CD1c-positive myeloid dendritic cell (primary cell): Measurements from ENCODE around the gene WDR37.
"Not testable (repeated sequence)": the region's sequence is repeated elsewhere in the genome, so short reads cannot be mapped to it uniquely, and the experiment has no call there.

Experiments
- DNase-seq: peaks from one replicate; pipeline ENCODE4 v3.0.0-alpha.2; 2016; ENCODE audit errors: extremely low spot score

Gene WDR37

DNA sequence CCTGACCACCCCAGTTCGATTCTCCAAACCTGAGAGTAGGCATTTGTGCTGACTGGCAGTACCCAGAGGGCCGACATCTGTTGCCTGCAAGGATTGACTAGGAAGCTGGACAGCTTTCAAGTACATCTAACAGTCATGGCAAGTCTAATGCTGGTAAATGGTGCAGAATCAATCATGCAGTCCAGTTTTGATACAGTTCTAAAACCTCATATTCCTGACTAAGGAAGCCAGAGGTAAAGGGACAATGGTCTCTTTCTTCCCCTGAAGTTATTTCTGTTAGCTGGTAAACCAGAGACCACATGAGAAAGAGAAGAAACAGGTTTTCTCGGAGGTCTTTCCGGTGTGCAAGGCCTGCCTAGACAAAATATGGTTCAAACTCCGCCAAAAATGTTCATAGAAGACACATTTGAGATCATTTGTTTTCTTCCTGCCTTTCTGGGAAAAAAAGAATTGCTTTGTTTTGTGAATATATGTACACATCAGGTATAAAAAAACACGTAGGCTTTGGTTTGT lies 97.1 kb downstream of the WDR37 start:
- no peak for DNase-seq

DNA sequence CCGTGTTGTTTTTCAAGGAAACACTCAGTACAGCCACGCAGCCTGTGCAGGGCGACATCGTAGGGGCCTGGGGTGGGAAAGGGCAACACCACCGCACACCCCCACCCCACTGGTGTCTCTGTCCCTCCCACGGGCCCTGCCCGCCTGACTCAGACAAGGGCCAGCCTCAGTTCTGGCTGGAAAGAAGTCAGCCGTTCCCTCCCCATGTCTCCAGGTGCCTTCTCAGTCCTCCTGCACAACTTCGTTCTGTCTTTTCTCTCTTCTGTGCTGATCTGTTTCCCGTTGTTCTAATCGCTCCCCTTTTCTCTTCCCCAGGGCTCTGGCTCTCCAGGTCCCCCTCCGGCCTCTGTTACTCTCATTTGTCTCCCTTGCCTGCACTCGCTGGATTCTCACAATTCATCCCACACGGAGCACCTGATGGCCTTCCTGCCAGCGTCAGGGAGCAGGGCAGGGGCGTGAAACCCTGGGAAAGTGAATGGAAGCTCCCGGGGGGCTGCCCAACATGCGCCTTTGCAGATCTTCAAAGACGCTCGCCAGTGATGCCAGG lies 97.7 kb downstream of the WDR37 start:
- no peak for DNase-seq

DNA sequence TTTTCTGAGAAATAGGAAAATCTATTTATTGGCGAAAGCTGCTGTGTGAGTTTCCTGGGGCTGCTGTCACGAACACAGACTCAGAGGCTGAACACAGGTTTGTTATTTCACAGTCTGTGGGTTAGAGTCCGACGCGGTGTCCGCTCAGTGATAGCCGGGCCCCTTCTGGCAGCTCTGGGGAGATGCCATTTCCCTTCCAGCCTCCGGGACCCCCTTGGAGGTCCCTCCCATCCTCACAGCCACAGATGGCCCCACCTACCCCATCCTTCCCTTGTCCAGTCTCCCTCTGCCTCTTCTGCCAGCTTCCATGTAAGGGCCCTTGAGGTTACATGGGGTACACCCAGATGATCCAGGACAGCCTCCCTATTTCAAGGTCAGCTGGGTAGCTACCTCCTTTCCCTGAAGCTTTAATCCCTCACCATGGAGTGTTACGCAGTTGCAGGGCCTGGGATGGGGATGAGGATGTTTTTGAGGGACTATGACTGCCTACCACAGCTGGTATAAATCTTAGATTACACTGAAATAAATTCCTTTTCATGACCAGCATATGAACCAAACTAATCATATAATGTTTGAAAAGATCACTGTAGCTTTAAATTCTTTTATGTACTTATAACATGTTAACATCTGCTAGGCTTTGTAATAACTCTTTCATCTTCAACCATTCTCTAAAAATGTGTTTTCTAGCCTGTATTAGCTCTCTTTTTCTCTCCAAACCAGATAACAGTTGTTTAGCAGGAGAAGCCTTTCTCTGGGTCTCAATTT lies 98.5 kb downstream of the WDR37 start:
- DNase-seq = no peak

DNA sequence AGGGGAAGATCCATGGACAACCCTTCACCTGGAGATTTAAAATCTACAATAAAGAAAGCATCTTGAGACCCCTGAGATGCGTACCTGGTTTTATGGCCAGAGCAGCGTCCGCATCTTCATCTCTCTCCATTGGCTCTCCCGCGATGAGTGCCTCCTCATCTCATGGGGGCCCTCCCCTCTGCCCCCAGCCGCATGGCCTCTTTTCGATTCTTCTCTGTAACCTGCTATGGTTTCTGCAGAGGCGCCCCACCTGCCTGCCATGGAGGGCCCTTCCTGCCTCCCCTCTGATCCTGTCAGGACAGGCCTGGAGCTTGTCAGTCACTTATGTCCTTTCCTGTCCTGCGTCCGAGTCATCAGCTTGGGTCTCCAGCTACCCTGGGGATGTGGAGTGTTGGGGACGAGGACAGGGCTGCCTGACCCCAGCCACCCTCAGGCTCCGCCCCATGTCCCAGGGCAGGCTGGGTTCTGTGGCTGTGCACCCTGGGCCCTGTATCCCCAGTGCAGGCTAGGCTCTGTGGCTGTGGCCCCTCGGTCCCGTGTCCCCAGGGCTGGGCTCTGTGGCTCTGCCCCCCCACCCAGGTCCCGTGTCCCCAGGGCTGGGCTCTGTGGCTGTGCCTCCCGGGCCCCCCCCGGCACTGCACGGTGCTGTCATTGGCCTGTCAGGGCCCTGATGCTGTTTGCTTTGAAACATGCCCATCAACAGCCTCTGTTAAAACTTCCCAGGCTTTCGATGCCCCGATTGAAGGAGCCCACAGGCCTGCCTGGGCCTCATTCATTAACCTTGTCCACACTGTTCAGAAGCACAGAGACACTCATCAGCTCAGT lies 99.8 kb downstream of the WDR37 start:
- no peak for DNase-seq

DNA sequence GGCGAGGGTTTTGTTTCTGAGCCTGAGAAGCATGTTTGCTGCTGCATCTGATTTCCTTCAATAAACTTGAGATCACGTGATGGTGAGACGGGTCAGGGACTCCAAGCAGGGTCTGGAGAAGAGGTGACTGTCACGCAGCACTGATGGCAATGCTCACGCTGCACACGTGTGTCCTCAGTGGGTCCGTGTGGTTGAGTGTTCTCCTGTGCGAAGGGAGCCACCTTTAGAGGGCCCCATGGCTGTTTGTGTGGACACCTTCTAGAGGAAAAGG lies 100.4 kb downstream of the WDR37 start:
- DNase-seq = no peak

DNA sequence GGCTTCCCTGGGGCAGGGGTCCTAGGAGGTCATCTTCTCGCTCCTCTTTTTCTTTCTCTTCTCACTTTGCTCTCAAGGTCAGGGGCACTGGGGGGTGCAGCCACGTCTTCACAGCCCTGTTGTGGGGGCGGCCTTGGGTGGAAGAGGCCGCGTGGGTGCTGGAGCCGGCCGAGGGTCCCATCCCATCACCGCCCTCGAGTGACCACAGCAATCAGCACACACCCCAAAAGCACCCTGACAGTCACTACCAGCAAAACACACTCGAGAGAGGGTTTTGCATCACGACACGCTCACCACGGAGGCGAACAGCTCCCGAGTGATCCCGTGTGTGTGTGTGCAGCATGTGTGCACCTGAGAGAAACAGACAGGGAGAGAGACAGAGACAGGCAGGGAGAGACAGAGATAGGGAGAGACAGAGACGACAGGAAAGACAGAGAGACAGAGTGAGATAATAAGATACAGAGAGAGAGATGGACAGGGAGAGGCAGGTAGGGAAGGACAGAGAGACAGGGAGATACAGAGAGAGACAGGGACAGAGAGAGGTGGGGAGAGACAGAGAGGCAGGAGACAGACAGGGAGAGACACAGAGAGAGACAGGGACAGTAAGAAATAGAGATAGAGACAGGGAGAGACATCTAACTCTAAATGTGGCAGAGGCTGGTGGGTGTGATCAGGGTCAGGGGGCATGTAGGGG lies 100.9 kb downstream of the WDR37 start:
- DNase-seq = no peak

DNA sequence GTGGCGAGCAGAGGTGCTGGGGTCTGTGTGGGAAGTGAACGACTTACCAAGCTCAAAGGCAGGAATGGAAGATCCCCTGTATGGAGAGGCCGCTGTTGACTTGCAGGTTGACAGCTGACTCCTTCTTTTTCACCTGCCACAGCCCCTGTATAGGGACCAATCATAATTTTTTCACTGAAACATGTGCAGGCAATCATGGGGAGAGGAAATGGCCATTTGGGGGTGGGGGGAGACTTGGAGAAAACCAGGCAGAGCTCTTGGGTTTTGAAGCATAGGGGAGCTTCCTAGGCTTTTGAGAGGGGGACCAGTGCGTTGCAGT lies 101.4 kb downstream of the WDR37 start:
- no peak for DNase-seq

DNA sequence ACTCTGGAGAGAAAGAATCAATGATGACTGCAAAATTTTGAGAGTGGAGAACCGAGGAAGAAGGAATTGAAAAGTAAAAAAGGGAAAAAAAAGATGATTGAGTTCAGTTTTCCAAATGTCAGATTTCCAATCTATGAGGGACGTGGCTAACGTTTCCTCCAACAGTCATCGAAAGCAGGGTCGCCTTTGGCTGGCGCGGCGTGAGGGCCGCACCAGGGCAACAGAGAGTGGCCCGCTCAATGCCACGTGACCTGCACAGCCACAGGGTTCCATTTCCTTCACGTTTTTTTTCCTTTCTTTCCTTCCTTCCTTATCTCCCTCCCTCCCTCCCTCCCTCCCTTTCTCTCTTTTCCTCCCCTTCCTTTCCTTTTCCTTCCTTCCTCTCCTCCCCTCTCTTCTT lies 101.9 kb downstream of the WDR37 start:
- DNase-seq = no peak

DNA sequence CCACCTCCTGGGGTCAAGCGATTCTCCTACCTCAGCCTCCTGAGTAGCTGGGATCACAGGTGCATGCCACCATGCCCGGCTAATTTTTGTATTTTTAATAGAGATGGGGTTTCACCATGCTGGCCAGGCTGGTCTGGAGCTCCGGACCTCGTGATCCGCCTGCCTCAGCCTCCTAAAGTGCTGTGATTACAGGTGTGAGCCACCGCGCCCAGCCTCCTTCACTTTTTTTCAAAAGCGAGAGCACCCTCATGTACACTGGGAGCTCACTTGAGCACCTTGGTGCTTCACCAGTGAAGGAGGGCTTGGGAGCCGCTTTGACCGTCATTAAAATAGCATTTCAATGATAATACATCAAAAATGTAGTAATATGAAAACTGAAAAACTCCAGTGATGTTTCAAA lies 102.4 kb downstream of the WDR37 start:
- DNase-seq = not testable (repeated sequence)

DNA sequence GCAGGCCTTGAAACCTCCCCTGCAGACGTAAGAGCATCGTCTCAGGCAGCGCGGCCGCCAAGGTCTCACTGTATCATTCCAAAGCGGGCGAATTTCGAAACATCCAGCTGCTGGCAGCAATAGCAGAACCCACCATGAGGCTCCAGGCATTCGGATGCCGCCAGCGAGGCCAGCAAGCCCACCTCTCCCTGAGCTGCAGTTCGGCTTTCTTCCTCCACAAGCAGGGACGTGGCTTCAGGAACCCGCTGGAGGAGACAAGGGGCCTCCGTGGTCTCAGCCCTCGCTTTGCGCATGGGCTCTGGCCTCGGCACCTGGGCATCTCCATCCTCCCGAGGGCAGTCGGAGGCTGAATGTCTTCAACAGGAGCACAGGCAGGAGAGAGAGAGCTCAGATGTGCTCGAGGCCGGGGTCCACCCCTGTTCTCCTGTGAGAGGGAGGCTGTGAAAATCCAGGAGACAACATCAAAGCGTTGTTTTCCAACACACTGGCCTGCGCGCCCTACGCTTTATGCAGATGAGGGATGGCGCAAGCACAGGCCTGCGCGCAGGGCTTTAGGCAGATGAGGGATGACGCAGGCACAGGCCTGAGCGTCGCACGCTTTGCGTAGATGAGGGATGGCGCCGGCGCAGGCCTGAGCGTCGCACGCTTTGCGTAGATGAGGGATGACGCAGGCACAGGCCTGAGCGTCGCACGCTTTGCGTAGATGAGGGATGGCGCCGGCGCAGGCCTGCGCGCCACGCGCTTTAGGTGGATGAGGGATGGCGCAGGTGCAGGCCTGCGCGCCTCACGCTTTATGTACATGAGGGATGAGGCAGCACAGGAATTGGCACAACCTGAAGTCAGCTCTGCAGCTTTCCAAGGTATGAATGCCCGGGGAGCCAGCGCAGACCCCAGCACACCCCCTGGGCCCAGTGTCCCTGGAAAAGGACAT lies 103.2 kb downstream of the WDR37 start:
- DNase-seq = no peak

DNA sequence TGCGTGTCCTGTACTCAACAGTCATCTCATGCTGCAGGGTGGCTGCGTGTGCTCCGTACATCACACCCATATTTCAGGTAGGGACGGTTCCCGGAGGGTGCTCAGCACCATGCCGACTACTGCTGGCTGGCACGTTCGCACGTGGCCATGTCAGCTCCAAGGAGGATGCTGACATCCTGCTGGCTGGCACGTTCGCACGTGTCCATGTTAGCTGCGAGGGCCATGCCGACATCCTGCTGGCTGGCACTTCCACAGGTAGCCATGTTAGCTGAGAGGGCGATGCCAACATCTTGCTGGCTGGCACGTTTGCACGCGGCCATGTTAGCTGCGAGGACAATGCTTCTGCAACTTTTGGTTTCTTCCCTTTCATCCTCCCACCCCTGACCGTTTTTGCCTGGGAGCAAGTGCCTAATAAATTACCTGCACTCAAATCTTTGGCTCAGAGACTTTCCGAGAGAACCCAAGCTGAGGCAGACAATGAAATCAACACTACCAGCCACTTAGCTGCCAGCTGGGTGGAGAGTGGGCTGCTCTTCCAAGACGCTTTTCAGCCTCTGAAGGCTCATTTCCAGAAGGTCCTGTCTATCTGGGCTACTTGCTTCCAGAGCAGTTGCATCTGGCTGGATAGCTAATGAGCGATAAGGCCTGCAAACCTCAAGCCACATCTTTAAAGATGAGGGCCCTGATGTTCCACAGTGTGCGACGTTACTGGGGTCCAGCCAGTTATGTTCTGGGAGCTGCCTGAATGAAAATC lies 104.6 kb downstream of the WDR37 start:
- DNase-seq = no peak

DNA sequence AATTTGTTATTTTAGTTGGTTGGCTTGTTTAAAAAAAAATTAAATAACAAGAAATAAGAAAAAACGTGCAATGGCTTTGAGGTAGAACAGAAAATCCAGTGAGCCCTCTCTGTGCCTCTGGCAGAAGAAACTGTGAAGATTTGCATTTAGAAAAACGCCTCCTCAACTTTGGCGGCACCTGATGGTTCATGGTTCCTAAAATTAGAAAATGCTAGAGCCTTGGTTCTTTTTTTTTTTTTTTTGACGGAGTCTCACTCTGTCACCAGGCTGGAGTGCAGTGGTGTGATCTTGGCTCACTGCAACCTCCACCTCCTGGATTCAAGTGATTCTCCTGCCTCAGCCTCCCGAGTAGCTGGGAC lies 105.1 kb downstream of the WDR37 start:
- not testable (repeated sequence) for DNase-seq

DNA sequence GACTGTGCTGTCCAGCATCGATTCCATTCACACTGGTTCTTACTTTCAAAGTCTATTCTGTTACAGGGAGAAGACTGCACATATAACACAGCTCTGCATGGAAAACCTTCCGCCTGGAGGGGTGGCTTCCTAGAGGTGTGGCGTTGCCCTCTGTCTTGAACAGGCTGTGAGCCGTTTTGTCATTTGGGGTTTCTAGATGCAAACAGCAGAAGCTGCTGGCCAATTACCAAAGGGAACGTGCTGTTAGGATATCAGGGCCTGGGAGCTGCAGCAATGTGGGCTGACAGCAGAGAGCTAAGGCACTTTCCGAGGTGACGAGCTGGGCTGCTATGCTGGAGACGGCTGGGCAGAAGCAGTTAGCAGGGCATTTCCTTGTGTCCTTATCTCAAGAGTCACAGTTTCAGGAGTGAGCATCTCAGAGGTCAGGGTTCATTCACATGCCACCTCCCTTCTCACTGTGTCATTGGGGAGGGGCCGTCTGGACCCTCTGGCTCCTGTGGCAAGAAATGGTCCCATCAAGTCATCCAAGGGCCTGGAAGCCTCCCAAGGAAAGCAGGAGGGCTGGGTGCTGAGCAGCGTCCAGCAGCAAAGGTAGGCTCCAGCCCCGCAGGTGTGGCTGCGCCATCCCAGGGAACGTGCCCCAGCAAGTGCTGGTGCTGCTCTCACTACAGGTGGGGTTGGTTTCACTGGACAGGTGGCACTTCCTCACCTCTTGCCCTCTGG lies 106.5 kb downstream of the WDR37 start:
- no peak for DNase-seq

DNA sequence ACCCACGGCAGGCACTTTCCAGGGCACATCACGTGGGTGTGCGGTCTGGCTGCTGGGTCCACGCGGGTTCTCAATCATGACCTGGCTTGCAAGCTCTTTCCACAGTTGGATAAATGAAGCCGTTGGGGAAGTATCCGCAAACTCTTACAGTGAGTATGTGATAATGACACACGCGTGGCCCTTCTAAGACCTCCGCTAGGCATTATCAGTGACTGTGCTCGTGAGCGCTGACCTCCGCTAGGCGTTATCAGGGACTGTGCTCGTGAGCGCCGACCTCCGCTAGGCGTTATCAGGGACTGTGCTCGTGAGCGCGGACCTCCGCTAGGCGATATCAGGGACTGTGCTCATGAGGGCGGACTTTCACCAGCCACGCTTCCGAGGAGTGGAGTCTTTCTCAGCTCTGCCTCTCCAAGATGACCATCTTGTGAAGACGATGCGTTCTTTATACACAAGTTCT lies 107.0 kb downstream of the WDR37 start:
- no peak for DNase-seq

DNA sequence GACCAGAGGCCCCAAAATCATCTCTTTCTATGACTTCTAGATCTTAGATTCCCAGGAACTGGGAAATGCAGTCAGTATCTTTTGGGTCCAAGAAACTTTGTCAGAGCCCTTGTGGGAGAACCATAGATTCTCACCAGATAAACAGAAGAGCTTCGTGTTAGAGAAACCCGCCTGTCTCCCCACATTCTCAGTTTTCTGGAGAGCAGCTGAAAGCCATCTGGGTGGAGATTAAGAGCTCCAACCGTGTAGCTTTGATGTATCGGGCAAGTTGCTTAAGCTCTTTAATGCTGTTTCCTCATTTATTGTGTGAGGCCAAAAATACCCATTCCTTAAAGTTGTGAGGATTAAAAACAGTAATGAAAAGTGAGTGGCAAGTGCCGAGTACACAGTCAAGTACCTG lies 107.6 kb downstream of the WDR37 start:
- DNase-seq = no peak

DNA sequence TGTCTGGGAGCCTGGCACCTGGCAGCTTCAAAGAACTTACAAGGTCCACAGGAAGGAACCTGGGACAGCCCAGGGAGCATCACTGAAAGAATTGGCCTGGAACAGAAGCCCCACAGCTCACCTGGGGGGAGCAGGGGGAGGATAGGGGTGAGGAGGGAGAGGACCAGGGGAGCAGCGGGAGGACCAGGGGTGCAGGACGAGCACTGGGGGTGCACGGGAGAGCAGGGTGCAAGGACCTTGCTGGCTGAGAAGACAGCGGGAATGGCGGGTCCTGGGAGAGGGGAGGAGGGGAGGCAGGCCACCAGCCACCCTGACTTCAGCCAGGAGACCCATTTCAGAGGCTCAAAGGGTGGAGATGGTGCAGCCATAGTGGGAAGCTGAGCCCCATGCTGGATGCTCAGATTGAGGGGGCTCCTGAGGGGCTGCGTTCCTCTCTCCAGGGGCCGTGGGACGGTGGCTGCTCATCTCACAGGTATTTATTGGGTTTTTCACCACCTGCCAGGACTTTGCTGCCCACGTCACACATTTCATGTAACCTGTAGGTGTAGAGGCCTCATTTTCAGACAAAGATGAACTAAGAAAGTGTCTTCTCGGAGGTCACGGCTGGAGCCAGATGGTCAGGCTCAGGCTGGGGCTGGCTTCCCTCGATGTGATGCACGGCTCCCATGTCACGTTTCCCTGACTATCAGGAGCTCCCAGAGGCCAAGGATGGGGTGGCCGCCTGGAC lies 110.1 kb downstream of the WDR37 start:
- no peak for DNase-seq

DNA sequence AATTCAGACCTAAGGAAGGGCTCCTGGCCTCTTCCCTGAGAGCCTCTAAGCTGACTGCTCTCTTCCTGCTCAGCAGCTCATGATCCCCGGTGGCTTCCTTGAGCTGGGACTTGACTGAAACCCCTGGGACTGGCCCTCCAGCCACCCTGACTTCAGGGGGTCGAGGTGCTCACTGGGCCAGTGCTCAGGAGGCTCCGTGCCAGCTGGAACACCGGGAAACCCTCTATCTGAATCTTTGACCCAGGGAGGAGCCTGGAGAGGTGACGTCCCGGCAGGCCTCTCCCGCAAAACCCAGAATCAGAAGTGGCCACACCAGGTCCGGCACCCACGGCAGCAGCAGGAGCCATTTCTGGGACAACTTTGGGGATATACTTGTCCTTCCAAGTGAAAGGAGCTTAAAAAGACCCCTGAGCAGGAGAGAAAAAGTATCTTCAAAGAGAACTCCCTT lies 110.7 kb downstream of the WDR37 start:
- no peak for DNase-seq

DNA sequence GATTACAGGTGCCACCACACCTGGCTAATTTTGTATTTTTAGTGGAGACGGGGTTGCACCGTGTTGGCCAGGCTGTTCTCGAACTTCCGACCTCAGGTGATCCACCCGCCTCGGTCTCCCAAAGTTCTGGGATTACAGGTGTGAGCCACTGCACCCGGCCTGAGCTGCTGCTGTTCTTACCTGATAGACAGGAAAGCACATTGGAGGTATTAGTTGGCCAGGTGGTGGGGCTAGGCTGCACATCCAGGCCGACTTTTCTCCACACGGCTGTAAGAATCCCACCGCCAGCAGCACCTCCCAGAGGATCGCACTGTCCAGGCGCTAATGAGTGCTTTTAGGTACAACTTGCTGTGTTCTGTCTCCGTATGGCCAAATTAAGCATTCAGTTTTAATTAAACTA lies 112.6 kb downstream of the WDR37 start:
- DNase-seq = no peak

DNA sequence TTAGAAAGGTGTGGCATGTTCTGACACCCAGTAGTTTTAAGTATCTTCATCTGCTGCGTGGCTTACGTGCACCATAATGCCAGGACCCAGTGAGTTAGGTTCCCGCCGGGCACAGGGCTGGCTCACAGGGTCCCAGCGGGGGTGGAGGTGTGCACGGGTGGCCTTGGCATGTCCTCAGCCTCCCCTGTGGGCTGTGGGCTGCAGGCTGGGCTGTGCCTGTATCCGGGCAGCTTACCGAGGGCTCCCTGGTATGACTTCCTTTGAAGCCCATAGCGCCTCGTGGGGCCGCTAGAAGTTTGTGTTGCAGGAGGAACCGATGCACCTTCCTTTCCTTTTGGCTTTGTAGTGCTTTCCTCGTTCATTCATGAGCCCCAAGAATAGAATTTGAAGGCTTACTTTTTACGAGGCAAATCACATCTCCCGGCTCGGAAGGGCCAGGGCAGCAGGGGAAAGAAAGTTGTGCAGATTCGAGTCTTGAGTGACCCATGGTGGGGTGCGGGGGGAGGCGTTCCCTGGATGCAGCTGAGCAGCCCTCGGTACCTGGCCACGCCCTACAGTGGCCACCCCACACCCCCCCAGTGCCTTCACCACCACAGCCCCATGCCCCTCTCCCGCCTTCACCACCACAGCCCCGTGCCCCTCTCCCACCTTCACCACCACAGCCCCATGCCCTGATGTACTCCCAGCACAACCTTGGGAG lies 113.2 kb downstream of the WDR37 start:
- DNase-seq = no peak
